Measurements from ENCODE around the gene TP63.

The TP63 gene

DNA sequence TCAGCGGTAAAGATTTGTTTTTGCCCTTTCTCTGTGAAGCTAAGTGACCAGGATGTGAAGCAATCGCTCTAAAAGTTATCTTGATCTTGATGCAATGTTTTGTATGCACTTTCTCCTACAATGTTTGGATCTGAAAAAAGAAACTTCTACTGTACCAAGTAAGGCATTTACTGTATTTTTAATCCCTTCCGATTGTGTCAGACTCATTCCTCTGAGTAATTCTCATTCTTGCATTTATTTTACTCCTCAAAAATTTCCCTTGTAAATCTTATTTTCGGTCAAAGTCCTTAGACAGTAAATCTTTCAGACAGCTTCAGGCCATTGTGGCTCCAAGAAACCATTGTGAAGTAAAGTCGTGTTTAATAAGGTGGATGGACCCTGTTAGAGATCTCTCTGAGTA lies 141.9 kb downstream of the TP63 start:
- no peak for TF ChIP-seq GABPA (IDR thresholded peaks at IDR 0.05; ENCODE audit: low read depth)
- no peak for TF ChIP-seq SPI1 (IDR thresholded peaks at IDR 0.05; ENCODE audit: borderline replicate concordance, low read depth)
- TF ChIP-seq, protein P1, sequence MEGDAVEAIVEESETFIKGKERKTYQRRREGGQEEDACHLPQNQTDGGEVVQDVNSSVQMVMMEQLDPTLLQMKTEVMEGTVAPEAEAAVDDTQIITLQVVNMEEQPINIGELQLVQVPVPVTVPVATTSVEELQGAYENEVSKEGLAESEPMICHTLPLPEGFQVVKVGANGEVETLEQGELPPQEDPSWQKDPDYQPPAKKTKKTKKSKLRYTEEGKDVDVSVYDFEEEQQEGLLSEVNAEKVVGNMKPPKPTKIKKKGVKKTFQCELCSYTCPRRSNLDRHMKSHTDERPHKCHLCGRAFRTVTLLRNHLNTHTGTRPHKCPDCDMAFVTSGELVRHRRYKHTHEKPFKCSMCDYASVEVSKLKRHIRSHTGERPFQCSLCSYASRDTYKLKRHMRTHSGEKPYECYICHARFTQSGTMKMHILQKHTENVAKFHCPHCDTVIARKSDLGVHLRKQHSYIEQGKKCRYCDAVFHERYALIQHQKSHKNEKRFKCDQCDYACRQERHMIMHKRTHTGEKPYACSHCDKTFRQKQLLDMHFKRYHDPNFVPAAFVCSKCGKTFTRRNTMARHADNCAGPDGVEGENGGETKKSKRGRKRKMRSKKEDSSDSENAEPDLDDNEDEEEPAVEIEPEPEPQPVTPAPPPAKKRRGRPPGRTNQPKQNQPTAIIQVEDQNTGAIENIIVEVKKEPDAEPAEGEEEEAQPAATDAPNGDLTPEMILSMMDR (IDR thresholded peaks at IDR 0.05; ENCODE audit: insufficient read depth, low read length): no peak
- TF ChIP-seq, protein P2, sequence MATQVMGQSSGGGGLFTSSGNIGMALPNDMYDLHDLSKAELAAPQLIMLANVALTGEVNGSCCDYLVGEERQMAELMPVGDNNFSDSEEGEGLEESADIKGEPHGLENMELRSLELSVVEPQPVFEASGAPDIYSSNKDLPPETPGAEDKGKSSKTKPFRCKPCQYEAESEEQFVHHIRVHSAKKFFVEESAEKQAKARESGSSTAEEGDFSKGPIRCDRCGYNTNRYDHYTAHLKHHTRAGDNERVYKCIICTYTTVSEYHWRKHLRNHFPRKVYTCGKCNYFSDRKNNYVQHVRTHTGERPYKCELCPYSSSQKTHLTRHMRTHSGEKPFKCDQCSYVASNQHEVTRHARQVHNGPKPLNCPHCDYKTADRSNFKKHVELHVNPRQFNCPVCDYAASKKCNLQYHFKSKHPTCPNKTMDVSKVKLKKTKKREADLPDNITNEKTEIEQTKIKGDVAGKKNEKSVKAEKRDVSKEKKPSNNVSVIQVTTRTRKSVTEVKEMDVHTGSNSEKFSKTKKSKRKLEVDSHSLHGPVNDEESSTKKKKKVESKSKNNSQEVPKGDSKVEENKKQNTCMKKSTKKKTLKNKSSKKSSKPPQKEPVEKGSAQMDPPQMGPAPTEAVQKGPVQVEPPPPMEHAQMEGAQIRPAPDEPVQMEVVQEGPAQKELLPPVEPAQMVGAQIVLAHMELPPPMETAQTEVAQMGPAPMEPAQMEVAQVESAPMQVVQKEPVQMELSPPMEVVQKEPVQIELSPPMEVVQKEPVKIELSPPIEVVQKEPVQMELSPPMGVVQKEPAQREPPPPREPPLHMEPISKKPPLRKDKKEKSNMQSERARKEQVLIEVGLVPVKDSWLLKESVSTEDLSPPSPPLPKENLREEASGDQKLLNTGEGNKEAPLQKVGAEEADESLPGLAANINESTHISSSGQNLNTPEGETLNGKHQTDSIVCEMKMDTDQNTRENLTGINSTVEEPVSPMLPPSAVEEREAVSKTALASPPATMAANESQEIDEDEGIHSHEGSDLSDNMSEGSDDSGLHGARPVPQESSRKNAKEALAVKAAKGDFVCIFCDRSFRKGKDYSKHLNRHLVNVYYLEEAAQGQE (IDR thresholded peaks at IDR 0.05; ENCODE audit: insufficient replicate concordance, low read depth): no peak
- no peak for TF ChIP-seq POLR2AphosphoS5 (IDR thresholded peaks at IDR 0.05; ENCODE audit: low read depth)

DNA sequence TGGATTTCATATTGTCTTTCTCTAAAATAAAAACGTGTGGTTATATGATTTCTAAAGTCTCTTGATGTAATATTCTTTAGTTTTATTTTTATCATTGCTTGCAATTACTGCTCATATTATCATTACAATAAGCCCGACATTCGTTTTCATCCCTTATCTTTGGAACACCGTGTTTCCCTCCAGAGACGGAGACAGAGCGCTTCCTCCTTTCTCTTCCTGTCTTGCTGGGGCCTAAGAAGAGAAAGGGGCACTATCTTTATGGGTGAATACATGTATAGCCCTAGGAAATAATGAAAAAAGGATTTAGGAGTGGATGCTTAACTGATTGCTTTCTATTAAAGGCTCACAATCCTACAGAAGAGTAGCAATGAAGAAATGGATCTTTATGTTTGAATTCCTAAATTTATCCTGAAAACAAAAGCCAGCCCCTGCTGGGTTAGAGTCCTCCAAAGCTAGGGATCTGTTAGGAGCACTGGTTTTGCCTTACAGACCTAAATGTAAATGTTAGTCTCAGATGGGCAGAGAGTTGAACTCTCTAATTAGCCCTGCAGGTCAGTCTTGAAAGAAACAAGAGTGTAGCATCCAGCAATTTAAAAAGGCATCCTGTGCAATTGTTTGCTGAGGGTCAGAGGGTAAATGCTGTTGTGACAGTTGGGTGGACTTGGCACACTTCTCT lies 145.1 kb downstream of the TP63 start:
- Histone ChIP-seq H3K27me3 (ENCODE audit: insufficient read depth, poor library complexity, severe bottlenecking) (no peaks in the 10 kb centered on the region), H3K27ac (replicated peaks) (no peak overlapping the region)
- no peak for DNase-seq (ENCODE audit: low read depth in 1 of 2, low spot score in 1 of 2)

More for the DNA sequence above, 141.9 kb downstream of the TP63 start:
- Histone ChIP-seq H3K27ac (replicated peaks) (no peak overlapping the region), H3K27me3 (ENCODE audit: insufficient read depth, poor library complexity, severe bottlenecking) (no peaks in the 10 kb centered on the region), H3K4me3 (replicated peaks; ENCODE audit: insufficient read depth, low read length) (no peak overlapping the region)
- no peak for DNase-seq (ENCODE audit: low read depth in 1 of 2, low spot score in 1 of 2)

DNA sequence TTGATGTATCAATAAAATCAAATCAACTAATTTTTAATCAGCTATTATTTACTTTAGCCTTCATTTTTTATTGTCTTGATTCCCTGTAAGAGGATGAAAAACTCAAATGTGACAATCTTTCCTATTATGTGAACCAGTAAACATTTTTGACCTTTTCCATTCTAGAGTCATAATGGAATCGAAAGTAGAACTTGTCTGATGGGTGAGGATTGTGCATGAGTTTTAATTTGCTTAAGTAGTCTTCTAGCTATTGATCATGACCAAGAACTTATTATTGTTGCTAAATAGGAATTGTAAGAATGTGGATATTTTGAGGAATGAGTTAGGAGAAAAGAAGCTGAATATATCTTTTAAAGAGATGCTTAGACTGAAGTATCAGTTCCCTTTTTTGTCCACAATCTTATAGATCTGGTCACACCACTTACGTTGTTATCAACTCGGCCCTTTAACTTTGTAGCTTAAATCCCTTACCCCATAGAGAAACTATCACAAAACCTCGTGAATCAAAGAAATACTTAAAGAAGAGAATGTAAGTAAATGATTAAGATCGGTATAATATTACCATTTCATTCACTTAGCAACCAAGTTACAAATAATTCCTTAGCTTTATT lies 147.3 kb downstream of the TP63 start:
- TF ChIP-seq, protein P2 (IDR thresholded peaks at IDR 0.05; ENCODE audit: insufficient replicate concordance, low read depth): no peak
- TF ChIP-seq POLR2AphosphoS5 (IDR thresholded peaks at IDR 0.05; ENCODE audit: low read depth) (no peak), SPI1 (IDR thresholded peaks at IDR 0.05; ENCODE audit: borderline replicate concordance, low read depth) (no peak), GABPA (IDR thresholded peaks at IDR 0.05; ENCODE audit: low read depth) (no peak)
- TF ChIP-seq, protein P1 (IDR thresholded peaks at IDR 0.05; ENCODE audit: insufficient read depth, low read length): no peak
- H3K27ac ChIP-seq (replicated peaks): no peak overlapping the region
- DNase-seq (ENCODE audit: low read depth in 1 of 2, low spot score in 1 of 2): no peak
- no peaks in the 10 kb centered on the region for H3K27me3 ChIP-seq (ENCODE audit: insufficient read depth, poor library complexity, severe bottlenecking)
- no peak overlapping the region for H3K4me3 ChIP-seq (replicated peaks; ENCODE audit: insufficient read depth, low read length)

More for the DNA sequence above, 145.1 kb downstream of the TP63 start:
- no peak overlapping the region for H3K4me3 ChIP-seq (replicated peaks; ENCODE audit: insufficient read depth, low read length)
- TF ChIP-seq SPI1 (IDR thresholded peaks at IDR 0.05; ENCODE audit: borderline replicate concordance, low read depth) (peak; percentile 38; the same call in 1 of the 2 replicates), POLR2AphosphoS5 (IDR thresholded peaks at IDR 0.05; ENCODE audit: low read depth) (no peak)

DNA sequence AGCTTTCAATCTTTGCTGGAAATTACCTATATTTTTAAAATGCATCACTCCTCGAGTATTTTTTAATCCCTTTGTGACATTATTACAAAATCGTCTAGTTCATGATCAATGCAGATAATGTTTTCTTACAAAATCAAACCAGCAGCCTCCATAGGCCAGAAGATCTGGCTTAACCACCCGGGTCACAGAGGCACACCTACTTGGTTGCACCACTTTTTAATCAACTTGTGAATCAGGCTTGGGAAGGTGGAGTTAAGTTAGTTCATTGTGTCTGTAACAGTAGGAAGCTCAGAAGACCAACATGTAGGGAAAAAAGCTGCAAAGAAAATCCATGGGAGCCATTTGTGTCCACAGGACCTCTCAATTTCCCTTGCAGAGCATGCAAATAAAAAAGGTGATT lies 148.0 kb downstream of the TP63 start:
- no peak overlapping the region for H3K4me3 ChIP-seq (replicated peaks; ENCODE audit: insufficient read depth, low read length)
- no peaks in the 10 kb centered on the region for H3K27me3 ChIP-seq (ENCODE audit: insufficient read depth, poor library complexity, severe bottlenecking)
- DNase-seq (ENCODE audit: low read depth in 1 of 2, low spot score in 1 of 2): no peak
- H3K27ac ChIP-seq (replicated peaks): no peak overlapping the region
- no peak for TF ChIP-seq POLR2AphosphoS5 (IDR thresholded peaks at IDR 0.05; ENCODE audit: low read depth)
- no peak for TF ChIP-seq GABPA (IDR thresholded peaks at IDR 0.05; ENCODE audit: low read depth)
- TF ChIP-seq, protein P1 (IDR thresholded peaks at IDR 0.05; ENCODE audit: insufficient read depth, low read length): no peak
- no peak for TF ChIP-seq SPI1 (IDR thresholded peaks at IDR 0.05; ENCODE audit: borderline replicate concordance, low read depth)
- TF ChIP-seq, protein P2 (IDR thresholded peaks at IDR 0.05; ENCODE audit: insufficient replicate concordance, low read depth): no peak
